MCF 10A (cell line): ENCODE results near the gene FHIP1B. TPM values are rescaled to one million over a fixed set of nuclear protein-coding genes. Genes with fewer than 3 reads are reported as not detected.

Experiments used
- BruUV-seq: library from RNA; stranded (reverse); fragments of 400-500 nt; replicated peaks from 2 replicates; lab custom pipeline; 2021; lab: Mats Ljungman, UMichigan
- CTCF ChIA-PET: fragments of 300-600 bp; sonication (Branson Sonifier 250); formaldehyde crosslinking; extraction: SDS; loops from one replicate; lab custom pipeline; 2021; ENCODE audit warnings: antibody characterized with exemption, inconsistent platforms; lab: Yijun Ruan, JAX
- POLR2A ChIA-PET: fragments of 300-600, 350-650 bp; sonication (Branson Sonifier 250); formaldehyde crosslinking; extraction: SDS; loops from one replicate; lab custom pipeline; 2020; ENCODE audit warnings: antibody characterized with exemption, inconsistent platforms; lab: Yijun Ruan, JAX
- DNase-seq: peaks from one replicate; pipeline ENCODE4 v3.0.0-alpha.2; 2018; ENCODE audit not compliant: unreplicated experiment
- H3K27ac Mint-ChIP-seq: one replicate; pipeline ENCODE4 v1.8.0; 2022; ENCODE audit warnings: mild to moderate bottlenecking, low read depth, mixed read lengths; ENCODE audit not compliant: unreplicated experiment
- H3K27me3 Mint-ChIP-seq: one replicate; pipeline ENCODE4 v1.8.0; 2022; ENCODE audit warnings: mixed read lengths; ENCODE audit not compliant: insufficient read depth, unreplicated experiment
- H3K36me3 Mint-ChIP-seq: one replicate; pipeline ENCODE4 v1.8.0; 2022; ENCODE audit warnings: mild to moderate bottlenecking, moderate library complexity, mixed read lengths; ENCODE audit not compliant: insufficient read depth, unreplicated experiment
- H3K4me1 Mint-ChIP-seq: one replicate; pipeline ENCODE4 v1.8.0; 2022; ENCODE audit warnings: mixed read lengths; ENCODE audit not compliant: insufficient read depth, unreplicated experiment
- H3K4me3 Mint-ChIP-seq: one replicate; pipeline ENCODE4 v1.8.0; 2022; ENCODE audit warnings: mild to moderate bottlenecking, moderate library complexity, mixed read lengths; ENCODE audit not compliant: unreplicated experiment
- H3K9me3 Mint-ChIP-seq: one replicate; pipeline ENCODE4 v1.8.0; 2022; ENCODE audit warnings: mixed read lengths; ENCODE audit not compliant: unreplicated experiment
- CTCF ChIP-seq: fragments of 200-600 bp; IDR thresholded peaks from one replicate; pipeline ENCODE4 v1.8.0; 2022; ENCODE audit warnings: antibody characterized with exemption, mild to moderate bottlenecking; ENCODE audit not compliant: unreplicated experiment
- intact Hi-C: fragments of 100-400 bp; cut with micrococcal nuclease; formaldehyde crosslinking; loops from 2 replicates; pipeline ENCODE4 v1.14.1; 2022
- total RNA-seq: library from RNA; stranded (reverse); gene quantifications from 2 replicates; pipeline ENCODE4 v1.2.3, GENCODE V29; 2022

FHIP1B gene
- total RNA-seq, 1 experiment from 2014 or later, result 44.6 TPM

GRCh38 chr11:6271598-6271997, 37.2 kb upstream of the FHIP1B start:
- Mint-ChIP-seq H3K4me3 (no peak overlapping the region), H3K27me3 (peaks cover 12% of the 10 kb centered on the region), H3K4me1 (no peaks in the 10 kb centered on the region), H3K9me3 (peaks cover 11% of the 10 kb centered on the region), H3K27ac (no peak overlapping the region), H3K36me3 (no peaks in the 10 kb centered on the region)
- BruUV-seq, result no TSS peak
- intact Hi-C loops, result no loop called here
- no peak for DNase-seq
- ChIA-PET POLR2A (no interaction called here), CTCF (interaction anchor here (0.7 to 1.8 kb wide), 4 partner anchors 12 to 91 kb away, joined by 3 to 6 read pairs (median 5); partner anchors contain the start of gene CCKBR)
- no peak for TF ChIP-seq CTCF

GRCh38 chr11:6270584-6271246, 36.3 kb upstream of the FHIP1B start:
- DNase-seq, result no peak
- Mint-ChIP-seq H3K27ac (no peak overlapping the region), H3K27me3 (peaks cover 18% of the 10 kb centered on the region), H3K4me3 (no peak overlapping the region), H3K4me1 (no peaks in the 10 kb centered on the region), H3K9me3 (peaks cover 2% of the 10 kb centered on the region), H3K36me3 (no peaks in the 10 kb centered on the region)
- ChIA-PET POLR2A (no interaction called here), CTCF (interaction anchor here (0.7 to 1.8 kb wide), 4 partner anchors 11 to 92 kb away, joined by 3 to 6 read pairs (median 5); partner anchors contain the start of gene CCKBR)
- TF ChIP-seq CTCF, result no peak
- no TSS peak for BruUV-seq
- intact Hi-C loops, result no loop called here

DNA sequence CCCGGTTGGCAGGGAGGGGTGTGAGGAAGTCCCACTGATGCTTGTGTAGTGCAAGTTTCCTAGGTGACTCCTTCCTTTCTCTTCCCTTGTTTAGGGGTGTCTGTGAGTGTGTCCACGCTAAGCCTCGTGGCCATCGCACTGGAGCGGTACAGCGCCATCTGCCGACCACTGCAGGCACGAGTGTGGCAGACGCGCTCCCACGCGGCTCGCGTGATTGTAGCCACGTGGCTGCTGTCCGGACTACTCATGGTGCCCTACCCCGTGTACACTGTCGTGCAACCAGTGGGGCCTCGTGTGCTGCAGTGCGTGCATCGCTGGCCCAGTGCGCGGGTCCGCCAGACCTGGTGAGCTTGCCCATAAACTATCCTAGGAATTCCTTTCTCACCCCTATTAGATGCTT, 35.6 kb upstream of the FHIP1B start:
- ChIA-PET CTCF (interaction anchor here (0.6 to 1.8 kb wide), 3 partner anchors 17 to 93 kb away, joined by 3 to 6 read pairs (median 3); no protein-coding TSS in a partner anchor), POLR2A (no interaction called here)
- TF ChIP-seq CTCF, result no peak
- intact Hi-C loops, result no loop called here
- no peaks in the 10 kb centered on the region for H3K4me1 Mint-ChIP-seq
- H3K4me3 Mint-ChIP-seq, result no peak overlapping the region
- DNase-seq, result no peak
- H3K27ac Mint-ChIP-seq, result no peak overlapping the region
- peaks cover 21% of the 10 kb centered on the region for H3K27me3 Mint-ChIP-seq
- no TSS peak for BruUV-seq
- no peaks in the 10 kb centered on the region for H3K36me3 Mint-ChIP-seq
- no peaks in the 10 kb centered on the region for H3K9me3 Mint-ChIP-seq

DNA sequence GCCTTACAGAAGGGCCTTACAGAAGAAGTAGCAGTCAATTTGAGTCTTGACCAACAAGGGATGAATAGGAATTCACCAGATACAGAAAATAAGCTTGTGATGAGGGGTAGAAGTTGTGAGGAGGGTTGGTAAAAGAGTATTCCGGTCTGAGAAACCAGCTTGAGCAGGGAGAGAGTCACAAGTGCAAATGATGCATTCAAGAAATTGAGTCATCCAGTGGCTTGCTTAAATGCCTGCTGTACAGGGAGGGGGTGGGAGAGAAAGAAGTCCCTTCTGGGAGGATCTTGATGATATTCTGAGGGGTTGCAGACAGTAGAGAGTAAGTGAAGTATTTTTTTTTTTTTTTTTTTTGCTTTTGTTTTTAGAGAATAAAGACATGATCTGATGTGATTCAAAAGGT, 34.4 kb upstream of the FHIP1B start:
- no peak for DNase-seq
- Mint-ChIP-seq H3K4me3 (no peak overlapping the region), H3K4me1 (no peaks in the 10 kb centered on the region), H3K9me3 (no peaks in the 10 kb centered on the region), H3K27ac (no peak overlapping the region), H3K27me3 (peaks cover 11% of the 10 kb centered on the region), H3K36me3 (no peaks in the 10 kb centered on the region)
- ChIA-PET POLR2A (no interaction called here), CTCF (interaction anchor here (0.7 to 2.4 kb wide), 6 partner anchors 18 to 445 kb away, joined by 3 to 33 read pairs (median 4); no protein-coding TSS in a partner anchor)
- intact Hi-C loops, result no loop called here
- no peak for TF ChIP-seq CTCF
- BruUV-seq, result no TSS peak
